ENCODE results near the gene NUDT9. TPM values are rescaled to one million over a fixed set of nuclear protein-coding genes. Genes with fewer than 3 reads are reported as not detected.
"Not testable (repeated sequence)": the region's sequence is repeated elsewhere in the genome, so short reads cannot be mapped to it uniquely, and the experiment has no call there.

The NUDT9 gene
- total RNA-seq, 4 donors from 2014 or later: 20.4 to 38.2 (median 28.4) TPM

- intact Hi-C loops (cut with DNase I): no loop called here
- peaks cover 20 to 23% of the 10 kb centered on the region in 2 donors for H3K4me1 ChIP-seq
Observed at GRCh38 chr4:87419578-87420249, 2.7 kb upstream of the NUDT9 start.

GRCh38 chr4:87420276-87420830, 2.0 kb upstream of the NUDT9 start:
- intact Hi-C loops (cut with DNase I): no loop called here
- Histone ChIP-seq H3K27ac (no peak overlapping the region), H3K27me3 (no peaks in the 10 kb centered on the region), H3K4me1 (peaks cover 24 to 26% of the 10 kb centered on the region in 2 donors), H3K36me3 (no peaks in the 10 kb centered on the region), H3K4me3 (replicated peaks in 1 of 3) (no peak overlapping the region), H3K9me3 (no peaks in the 10 kb centered on the region)
- no peak for DNase-seq
- TF ChIP-seq POLR2A (IDR thresholded peaks at IDR 0.05) (no peak), CTCF (IDR thresholded peaks at IDR 0.05) (no peak)
- 73 to 85% methylated on average over 4 of the region's 4 CpGs for WGBS, 2 donors

More at GRCh38 chr4:87419578-87420249, 2.7 kb upstream of the NUDT9 start:
- Histone ChIP-seq H3K9me3 (no peaks in the 10 kb centered on the region), H3K27me3 (no peaks in the 10 kb centered on the region), H3K4me3 (replicated peaks in 1 of 3) (no peak overlapping the region), H3K36me3 (no peaks in the 10 kb centered on the region), H3K27ac (no peak overlapping the region)
- WGBS, 2 donors: 17 to 22% methylated on average over 5 of the region's 5 CpGs
- TF ChIP-seq POLR2A (IDR thresholded peaks at IDR 0.05) (no peak), CTCF (IDR thresholded peaks at IDR 0.05) (no peak)
- no peak for DNase-seq

GRCh38 chr4:87423317-87424098, 1.1 kb downstream of the NUDT9 start:
- 27 to 31% methylated on average over 3 of the region's 3 CpGs for WGBS, 2 donors
- H3K27ac ChIP-seq: peak overlapping the region in 1 of 3 donors; percentile 98
- intact Hi-C loops (cut with DNase I): no loop called here
- no peaks in the 10 kb centered on the region for H3K36me3 ChIP-seq
- TF ChIP-seq CTCF (IDR thresholded peaks at IDR 0.05) (no peak), POLR2A (IDR thresholded peaks at IDR 0.05) (no peak)
- H3K4me1 ChIP-seq: peaks cover 24 to 26% of the 10 kb centered on the region in 2 donors
- no peaks in the 10 kb centered on the region for H3K27me3 ChIP-seq
- no peak for DNase-seq
- H3K4me3 ChIP-seq (replicated peaks in 1 of 3): peak overlapping the region in 2 of 3 donors; percentile 60 to 78
- no peaks in the 10 kb centered on the region for H3K9me3 ChIP-seq

GRCh38 chr4:87424099-87424543, 1.7 kb downstream of the NUDT9 start:
- 83 to 89% methylated on average over 22 of the region's 22 CpGs for WGBS, 2 donors
- Histone ChIP-seq H3K4me1 (peaks cover 24 to 26% of the 10 kb centered on the region in 2 donors), H3K4me3 (replicated peaks in 1 of 3) (peak overlapping the region in 1 of 3 donors; percentile 60)
- DNase-seq; H3K27ac ChIP-seq; H3K36me3 ChIP-seq; H3K9me3 ChIP-seq; intact Hi-C loops (cut with DNase I); H3K27me3 ChIP-seq: not testable (repeated sequence)

GRCh38 chr4:87425711-87426110, 3.3 kb downstream of the NUDT9 start:
- 94 to 100% methylated on average over 2 of the region's 2 CpGs for WGBS, 2 donors
- H3K27me3 ChIP-seq: no peaks in the 10 kb centered on the region
- no peak for DNase-seq
- no peaks in the 10 kb centered on the region for H3K9me3 ChIP-seq
- no peak overlapping the region for H3K4me3 ChIP-seq (replicated peaks in 1 of 3)
- H3K36me3 ChIP-seq: no peaks in the 10 kb centered on the region
- no peak for TF ChIP-seq POLR2A (IDR thresholded peaks at IDR 0.05)
- TF ChIP-seq CTCF (IDR thresholded peaks at IDR 0.05): no peak
- no peak overlapping the region for H3K27ac ChIP-seq
- H3K4me1 ChIP-seq: peaks cover 24 to 26% of the 10 kb centered on the region in 2 donors
- intact Hi-C loops (cut with DNase I): no loop called here

Measured in thyroid gland (tissue), 4 donors.